HT-29 (cell line): Measurements from ENCODE around the gene SCIMP. TPM values are rescaled to one million over a fixed set of nuclear protein-coding genes. Genes with fewer than 3 reads are reported as not detected.
"Not testable (repeated sequence)": the region's sequence is repeated elsewhere in the genome, so short reads cannot be mapped to it uniquely, and the experiment has no call there.

Source experiments
- DNase-seq: peaks from one replicate; pipeline ENCODE4 v3.0.0-alpha.2; 2015; ENCODE audit warnings: low spot score
- total RNA-seq: library from RNA; depleted of rRNA; stranded (reverse); fragments of >200 nt; shearing (Covaris generic); gene quantifications from 2 replicates; pipeline ENCODE4 v1.2.3, GENCODE V29; 2014; rRNA removed

The SCIMP gene
- total RNA-seq, 1 experiment from 2014 or later = not detected

DNA sequence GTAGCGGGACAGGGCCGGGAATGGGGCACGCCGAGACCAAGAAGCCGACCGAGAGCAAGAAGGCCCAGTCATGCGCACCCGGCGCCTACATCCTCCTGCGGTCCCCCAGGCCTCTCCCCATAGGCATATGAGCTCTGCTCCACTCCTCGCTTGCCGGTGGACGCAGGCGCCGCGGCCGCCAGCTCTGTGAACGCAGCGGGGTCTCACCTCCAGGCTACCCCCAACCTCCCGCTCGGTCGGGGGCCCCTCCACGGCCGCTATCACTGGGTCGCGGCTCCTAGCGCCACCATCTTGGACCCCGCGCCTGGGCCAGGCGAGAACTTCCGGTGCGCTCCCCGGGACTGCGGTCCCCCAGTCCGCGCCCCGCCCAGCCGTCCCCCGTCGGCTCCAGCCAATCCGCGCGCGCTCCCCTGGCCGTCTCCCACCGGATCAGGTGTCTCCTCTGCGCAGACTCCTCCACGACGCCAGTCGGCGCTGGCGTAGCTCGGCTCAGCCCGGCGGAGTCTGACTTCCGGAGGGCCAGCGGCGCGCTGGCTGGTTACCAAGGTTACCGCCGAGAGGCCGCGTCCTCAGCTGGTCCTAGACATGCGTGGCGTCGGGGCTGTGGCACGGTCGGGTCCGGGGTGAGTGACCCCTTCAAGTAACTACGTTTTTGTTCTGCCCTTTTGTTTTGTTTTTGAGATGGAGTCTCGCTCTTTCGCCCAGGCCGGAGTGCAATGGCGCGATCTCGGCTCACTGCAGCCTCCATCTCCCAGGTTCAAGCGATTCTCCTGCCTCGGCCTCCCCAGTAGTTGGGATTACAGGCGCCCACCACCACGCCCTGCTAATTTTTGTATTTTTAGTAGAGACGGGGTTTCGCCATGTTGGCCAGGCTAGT, 42.9 kb downstream of the SCIMP start, which contains the start of gene ZNF594:
Gene ZNF594 (minus strand): TSS at position 328 of the 877 bp plus-strand sequence. CDS start 7,612 bp downstream, outside the sequence.
- DNase-seq = peak; percentile 87

DNA sequence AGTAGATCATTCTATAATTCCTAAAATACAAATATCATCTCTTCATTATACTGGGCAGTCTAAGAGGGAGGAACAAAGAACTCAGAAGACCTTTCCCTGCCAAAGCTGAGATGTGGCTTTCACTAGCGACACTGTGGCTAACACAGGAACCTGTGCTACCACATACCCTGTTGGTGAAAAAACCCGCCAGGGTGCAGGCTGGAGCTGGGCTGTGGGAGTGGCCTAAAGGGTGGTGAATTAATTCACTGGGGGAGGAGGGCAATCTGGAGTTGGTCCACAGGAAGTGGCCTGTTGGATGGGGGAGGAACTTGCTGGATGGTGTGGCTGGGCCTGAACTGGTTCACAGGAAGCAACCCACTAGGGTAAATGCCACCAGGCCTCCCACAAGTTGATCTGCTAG, 50.4 kb downstream of the SCIMP start:
- DNase-seq = no peak

GRCh38 chr17:5183410-5183793, 51.3 kb downstream of the SCIMP start:
- no peak for DNase-seq

GRCh38 chr17:5182597-5183409, 51.9 kb downstream of the SCIMP start:
- DNase-seq = no peak

DNA sequence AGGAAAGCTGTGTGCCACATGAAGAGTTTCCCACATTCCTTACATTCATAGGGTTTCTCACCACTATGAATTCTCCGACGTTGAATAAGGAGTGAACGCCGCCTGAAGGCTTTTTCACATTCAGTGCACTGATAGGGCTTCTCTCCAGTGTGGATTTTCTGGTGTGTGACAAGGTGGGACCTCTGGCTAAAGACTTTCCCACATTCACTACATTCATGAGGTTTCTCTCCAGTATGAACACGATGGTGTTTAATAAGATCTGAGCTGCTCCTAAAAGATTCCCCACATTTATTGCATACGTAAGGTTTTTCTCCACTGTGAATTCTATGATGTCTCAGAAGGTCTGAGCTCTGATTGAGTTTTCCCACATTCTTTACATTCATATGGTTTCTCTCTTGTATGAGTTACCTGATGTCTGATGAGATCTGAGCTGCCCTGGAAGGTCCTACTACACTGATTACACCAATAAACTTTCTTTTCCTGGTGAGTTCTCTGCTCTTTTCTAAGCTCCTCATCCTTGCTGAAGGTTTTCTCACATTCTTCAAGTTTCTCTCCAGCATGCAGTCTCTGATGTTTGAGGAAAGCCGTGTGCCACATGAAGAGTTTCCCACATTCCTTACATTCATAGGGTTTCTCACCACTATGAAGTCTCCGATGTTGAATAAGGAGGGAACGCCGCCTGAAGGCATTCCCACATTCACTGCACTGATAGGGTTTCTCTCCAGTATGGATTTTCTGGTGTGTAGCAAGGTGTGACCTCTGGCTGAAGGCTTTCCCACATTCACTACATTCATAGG, 53.0 kb downstream of the SCIMP start:
- no peak for DNase-seq

- no peak for DNase-seq
Observed at GRCh38 chr17:5179003-5179402, 55.7 kb downstream of the SCIMP start.

DNA sequence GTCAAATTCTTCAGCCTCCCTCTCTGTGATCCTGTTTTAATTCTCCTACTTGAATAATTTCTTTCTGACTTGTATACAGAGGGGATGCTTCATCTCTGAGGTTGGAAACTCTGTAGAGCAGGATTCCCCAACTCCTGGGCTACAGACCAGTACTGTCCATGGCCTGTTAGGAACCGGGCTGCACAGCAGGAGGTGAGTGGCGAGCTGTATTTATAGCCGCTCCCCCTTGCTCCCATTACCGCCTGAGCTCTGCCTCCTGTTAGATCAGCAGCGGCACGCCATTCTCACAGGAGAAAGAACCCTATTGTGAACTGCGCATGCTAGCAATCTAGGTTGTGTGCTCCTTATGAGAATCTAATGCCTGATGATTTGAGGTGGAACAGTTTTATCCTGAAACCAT, 59.6 kb downstream of the SCIMP start:
- not testable (repeated sequence) for DNase-seq

- peak; percentile 31 for DNase-seq
Observed at GRCh38 chr17:5165791-5166564, 68.7 kb downstream of the SCIMP start.

- DNase-seq = no peak
Observed at GRCh38 chr17:5164436-5164835, 70.2 kb downstream of the SCIMP start.

GRCh38 chr17:5161793-5162192, 72.9 kb downstream of the SCIMP start:
- not testable (repeated sequence) for DNase-seq

DNA sequence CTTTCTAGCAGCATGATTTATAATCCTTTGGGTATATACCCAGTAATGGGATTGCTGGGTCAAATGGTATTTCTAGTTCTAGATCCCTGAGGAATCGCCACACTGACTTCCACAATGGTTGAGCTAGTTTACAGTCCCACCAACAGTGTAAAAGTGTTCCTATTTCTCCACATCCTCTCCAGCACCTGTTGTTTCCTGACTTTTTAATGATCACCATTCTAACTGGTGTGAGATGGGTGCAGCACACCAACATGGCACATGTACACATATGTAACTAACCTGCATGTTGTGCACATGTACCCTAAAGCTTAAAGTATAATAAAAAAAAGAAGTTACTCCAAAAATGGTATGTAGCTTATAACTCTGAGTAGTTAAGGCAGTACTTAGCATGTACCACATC, 74.0 kb downstream of the SCIMP start:
- not testable (repeated sequence) for DNase-seq

Other genes starting within 250 kb of the SCIMP start
- gene CAMTA2, start 247.2 kb downstream of the SCIMP start, total RNA-seq = 3.2 and 7.3 TPM in 2 replicates
- gene INCA1, start 237.3 kb downstream of the SCIMP start, total RNA-seq = 0.13 and 0.81 TPM in 2 replicates
- gene KIF1C, start 236.9 kb downstream of the SCIMP start, total RNA-seq = 75.3 and 83.6 TPM in 2 replicates
- gene SLC52A1, start 199.4 kb downstream of the SCIMP start, total RNA-seq = not detected in 2 replicates
- under 0.01 TPM in 1 of 2 replicates, not detected in the other for gene ZFP3, start 156.4 kb downstream of the SCIMP start, total RNA-seq
- 9.4 and 9.6 TPM in 2 replicates for gene ZNF232, start 123.0 kb downstream of the SCIMP start, total RNA-seq
- not detected in 2 replicates for gene USP6, start 118.8 kb downstream of the SCIMP start, total RNA-seq
- gene ZNF594, start 43.0 kb downstream of the SCIMP start, total RNA-seq = 6.8 and 7.4 TPM in 2 replicates
- 10.8 and 16.1 TPM in 2 replicates for gene RABEP1, start 47.4 kb upstream of the SCIMP start, total RNA-seq
- 61.1 and 62.4 TPM in 2 replicates for gene NUP88, start 184.8 kb upstream of the SCIMP start, total RNA-seq
- 38.2 and 38.5 TPM in 2 replicates for gene RPAIN, start 185.3 kb upstream of the SCIMP start, total RNA-seq
- 189 and 236 TPM in 2 replicates for gene C1QBP, start 204.3 kb upstream of the SCIMP start, total RNA-seq
- gene DHX33, start 234.1 kb upstream of the SCIMP start, total RNA-seq = 9.4 and 9.9 TPM in 2 replicates